T1000 (cell line): ENCODE results near the gene CELA2B.
"Not testable (repeated sequence)": the region's sequence is repeated elsewhere in the genome, so short reads cannot be mapped to it uniquely, and the experiment has no call there.

Experiments used
- DNase-seq: peaks from one replicate; lab custom pipeline; 2025; ENCODE audit warnings: mixed read lengths; lab: John Stamatoyannopoulos, UW

The CELA2B gene

DNA sequence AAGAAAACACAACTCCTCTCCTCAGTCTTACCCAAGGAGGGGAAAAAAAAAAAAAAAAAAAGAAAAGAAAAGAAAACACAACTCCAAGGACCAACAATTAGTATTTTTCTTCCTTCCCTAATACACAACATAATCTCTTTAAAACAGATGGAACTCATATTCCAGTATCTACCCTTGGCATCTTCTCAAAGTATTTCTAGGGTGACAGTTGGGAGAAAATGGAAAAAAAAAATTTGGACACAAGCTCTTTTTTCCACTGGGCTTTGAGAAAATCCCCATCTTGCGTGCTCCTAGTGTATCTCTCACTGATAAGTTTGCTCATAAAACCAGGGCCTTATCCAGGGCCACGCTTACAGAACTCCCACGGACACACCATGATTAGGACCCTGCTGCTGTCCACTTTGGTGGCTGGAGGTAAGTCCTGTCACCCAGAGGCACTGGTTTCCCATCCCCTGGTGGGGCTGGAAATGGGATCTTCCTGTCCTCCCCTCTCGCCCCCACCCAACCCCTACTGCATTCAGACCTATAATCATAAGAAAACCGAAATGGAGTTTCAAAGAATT lies at the start of gene CELA2B:
Gene CELA2B, plus strand, starts transcription at position 353 of the 563 bp plus-strand sequence. Its CDS starts 22 bp downstream, at position 375.
- DNase-seq: no peak

DNA sequence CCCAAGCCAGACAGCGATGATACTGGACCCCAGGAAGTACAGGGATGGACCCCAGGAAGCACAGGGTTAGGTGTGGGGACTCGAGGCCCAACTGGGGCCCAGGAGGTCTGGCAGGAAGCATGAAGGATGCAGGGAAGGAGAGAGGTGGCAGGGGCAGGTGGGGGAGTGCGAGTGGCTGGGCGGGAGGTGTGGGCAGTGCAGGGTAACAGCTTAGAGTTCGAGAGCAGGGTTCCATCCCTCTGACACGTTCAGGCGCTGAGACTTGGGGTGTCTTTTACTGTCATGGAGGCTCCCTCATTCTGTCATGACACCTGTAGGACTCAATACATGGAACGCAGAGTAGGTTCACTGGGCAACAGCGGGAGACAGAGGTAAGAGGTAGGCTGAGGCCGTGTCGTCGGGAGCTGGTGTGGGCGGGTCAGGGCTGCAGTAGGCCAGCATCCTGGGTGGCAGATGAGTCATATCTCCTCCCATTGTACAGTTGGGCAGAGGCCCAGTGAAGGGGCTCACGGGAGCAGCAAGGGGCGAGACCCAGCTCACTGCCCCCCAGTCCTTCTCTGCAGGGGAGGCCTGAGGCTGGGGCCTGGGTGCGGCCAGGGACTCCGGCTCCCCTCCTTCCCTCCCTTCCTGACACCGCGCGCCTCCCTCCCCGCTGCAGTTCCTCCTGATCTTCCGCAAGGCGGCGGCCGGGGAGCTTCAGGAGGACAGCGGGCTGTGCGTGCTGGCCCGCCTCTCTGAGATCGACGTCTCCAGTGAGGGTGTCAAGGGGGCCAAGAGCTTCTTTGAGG lies 49.2 kb upstream of the CELA2B start:
- DNase-seq: peak; percentile 23

DNA sequence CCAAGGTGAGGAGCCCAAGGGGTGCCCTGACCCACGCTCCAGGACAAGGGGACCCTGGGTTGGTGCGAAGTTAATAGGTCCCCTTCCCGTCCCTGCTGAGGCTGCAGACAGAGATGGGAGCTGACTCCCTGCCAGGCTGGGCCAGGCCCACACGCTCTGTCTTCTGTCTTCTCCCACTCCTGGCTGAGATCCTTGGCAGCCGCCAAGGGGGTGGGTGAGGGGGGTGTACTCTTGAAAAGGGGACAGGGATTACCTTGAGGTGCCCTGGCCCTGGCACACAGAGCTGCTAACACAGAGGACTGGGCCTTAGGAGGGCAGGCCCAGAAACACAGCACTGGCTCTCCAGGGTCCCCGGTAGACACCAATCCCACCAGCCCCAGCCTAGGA lies 48.6 kb upstream of the CELA2B start:
- DNase-seq: no peak

DNA sequence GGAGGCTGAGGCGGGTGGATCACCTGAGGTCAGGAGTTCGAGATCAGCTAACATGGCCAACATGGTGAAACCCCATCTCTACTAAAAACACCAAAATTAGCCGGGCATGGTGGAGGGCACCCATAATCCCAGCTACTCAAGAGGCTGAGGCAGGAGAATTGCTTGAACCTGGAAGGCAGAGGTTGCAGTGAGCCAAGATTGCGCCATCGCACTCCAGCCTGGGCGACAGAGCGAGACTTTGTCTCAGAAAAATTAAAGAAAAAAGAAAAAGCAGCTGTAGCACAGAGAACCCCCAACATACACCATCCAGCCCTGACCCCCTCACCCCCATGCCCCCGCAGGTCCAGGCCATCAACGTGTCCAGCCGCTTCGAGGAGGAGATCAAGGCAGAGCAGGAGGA lies 47.7 kb upstream of the CELA2B start:
- not testable (repeated sequence) for DNase-seq

DNA sequence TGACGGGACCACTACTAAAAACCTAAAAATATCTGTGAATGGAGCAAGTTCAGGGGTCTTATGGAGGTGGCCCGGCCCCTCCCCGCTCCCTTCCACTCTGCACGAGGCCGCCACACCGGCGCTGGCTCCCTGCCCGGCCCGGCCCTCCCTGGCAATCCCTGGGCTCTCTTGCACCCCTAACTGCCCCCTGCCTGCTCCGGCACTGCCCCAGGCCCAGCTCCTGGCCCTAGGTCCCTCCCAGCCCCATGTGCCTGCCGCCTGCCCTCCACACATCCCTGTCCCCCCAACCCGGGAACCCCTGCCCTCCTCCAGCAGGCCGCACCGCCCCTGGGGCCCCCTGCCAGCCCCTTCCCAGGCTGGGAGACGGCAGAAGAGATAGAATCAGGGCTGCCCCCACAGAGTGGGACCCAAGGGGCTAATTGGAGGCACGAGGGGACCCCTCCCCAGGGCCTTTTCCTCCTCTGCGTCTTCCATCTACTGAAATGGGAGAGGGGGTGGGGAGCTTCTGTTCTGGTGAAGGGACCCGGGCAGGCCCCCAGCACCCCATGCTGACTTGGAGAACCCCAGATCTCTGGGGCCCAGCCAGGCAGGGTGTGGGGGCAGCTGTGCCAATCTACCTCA lies 47.0 kb upstream of the CELA2B start:
- DNase-seq: no peak

DNA sequence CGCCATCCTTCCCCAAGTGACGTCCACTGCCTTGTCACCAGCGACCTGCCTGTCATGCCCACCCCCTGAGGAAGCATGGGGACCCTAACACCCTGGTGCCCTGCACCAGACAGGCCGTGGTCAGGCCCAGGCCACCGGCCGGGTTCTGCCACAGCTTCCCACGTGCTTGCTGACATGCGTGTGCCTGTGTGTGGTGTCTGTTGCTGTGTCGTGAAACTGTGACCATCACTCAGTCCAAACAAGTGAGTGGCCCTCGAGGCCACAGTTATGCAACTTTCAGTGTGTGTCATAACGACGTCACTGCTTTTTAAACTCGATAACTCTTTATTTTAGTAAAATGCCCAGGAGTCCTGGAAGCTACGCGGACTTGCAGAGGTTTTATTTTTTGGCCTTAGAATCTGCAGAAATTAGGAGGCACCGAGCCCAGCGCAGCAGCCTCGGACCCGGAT lies 46.2 kb upstream of the CELA2B start:
- DNase-seq: peak; percentile 29

DNA sequence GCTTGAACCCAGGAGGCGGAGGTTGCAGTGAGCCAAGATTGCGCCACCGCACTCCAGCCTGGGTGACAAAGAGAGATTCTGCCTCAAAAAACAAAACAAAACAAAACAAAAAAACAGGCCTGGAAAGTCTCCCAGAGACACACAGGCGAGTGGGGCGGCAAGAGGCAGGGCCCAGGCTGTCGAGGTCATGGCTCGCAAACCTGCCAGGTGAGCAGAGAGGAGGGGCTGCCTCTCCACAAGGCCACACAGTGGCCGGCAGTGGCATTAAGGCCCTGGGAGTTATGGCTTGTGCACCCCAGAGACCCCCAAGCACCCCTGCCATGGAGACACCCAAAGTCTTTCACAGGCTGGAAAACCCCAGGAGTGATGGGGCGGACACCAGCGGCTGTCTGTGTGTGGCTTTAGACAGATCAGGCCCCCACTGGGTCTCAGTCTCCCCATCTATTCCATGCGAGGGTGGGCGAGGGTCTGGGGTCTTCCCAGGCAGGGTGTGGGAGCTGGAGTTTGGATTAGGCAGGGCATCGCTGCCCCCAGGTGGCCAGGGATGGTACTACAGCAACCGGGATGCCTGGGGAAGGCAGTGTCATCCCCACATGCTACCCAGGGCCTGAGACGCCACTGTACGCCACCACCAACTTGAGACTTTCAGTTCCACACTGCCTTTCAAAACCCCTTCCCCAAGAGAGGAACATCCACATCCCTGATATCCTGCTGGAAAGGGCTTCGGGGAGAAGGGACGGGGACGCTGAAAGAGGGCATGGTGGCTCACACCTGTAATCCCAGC lies 44.9 kb upstream of the CELA2B start:
- DNase-seq: no peak

DNA sequence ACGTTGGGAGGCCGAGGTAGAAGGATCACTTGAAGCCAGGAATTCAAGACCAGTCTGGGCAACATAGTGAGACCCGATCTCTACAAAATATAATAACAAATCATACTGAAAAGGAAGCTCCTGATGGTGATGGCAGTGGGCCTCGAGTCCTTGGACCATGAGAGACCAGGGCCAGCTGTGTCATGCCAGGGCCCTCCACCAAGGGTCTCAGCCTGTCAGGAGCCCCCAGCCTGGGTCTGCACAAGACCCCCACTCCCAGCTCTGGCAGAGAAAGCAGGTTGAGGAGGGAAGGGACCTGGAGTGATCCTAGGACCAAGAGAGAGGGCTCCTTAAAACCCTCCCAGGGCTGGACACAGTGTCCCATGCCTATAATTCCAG lies 44.3 kb upstream of the CELA2B start:
- no peak for DNase-seq

DNA sequence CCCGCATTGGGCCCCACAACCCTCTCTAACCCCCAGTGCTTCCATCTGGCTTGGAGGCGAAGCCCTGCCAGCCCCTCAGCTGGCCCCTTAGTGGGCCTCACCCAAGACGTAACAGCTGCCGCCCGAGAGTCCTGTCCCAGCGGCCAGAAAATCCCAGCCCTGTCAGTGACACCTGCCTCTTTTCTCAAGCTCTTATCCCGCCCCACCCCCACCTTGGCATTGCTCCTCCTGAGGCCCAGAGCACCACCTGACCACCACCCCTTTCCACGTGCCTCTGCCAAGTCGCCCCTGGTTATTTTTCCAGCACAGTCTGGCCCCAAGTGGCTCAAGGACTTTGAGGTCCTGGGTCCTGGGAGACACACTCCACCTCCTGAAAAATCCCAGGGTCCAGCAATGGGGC lies 43.6 kb upstream of the CELA2B start:
- no peak for DNase-seq

DNA sequence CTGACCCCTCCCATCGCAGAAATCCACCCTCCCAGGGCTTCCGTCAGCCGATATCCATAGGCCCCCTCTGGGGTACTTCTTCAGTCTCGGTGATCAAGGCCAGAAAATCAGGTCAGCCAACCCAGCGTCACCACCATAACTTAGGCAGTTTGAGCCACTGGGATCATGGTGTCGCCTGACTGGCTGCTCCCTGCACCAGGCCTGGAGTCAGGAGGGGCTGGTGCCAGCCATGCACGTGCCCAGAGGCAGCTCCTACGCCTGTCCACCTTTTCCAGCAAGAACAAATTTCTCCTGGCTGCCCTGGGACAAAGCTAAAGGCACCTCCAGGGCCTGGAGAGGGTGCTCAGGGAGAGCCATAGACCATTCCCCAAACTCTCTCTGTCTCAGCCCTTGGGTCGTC lies 42.4 kb upstream of the CELA2B start:
- DNase-seq: no peak

DNA sequence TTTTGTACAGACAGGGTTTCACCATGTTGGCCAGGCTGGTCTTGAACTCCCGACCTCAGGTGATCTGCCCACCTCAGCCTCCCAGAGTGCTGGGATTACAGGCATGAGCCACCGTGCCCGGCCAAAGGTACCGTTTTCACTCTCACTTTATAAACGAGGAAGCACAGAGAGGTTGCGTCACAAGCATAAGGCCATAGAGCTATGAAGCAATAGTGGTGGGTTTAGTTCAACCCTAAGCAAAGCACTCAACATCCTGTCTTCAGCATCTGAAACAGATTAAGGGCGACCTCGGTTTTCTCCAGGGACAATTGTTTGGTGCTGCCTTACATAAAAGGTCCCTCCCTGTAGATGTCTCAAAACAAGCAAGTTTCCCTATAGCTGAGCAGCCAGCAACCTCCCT lies 41.2 kb upstream of the CELA2B start:
- not testable (repeated sequence) for DNase-seq

DNA sequence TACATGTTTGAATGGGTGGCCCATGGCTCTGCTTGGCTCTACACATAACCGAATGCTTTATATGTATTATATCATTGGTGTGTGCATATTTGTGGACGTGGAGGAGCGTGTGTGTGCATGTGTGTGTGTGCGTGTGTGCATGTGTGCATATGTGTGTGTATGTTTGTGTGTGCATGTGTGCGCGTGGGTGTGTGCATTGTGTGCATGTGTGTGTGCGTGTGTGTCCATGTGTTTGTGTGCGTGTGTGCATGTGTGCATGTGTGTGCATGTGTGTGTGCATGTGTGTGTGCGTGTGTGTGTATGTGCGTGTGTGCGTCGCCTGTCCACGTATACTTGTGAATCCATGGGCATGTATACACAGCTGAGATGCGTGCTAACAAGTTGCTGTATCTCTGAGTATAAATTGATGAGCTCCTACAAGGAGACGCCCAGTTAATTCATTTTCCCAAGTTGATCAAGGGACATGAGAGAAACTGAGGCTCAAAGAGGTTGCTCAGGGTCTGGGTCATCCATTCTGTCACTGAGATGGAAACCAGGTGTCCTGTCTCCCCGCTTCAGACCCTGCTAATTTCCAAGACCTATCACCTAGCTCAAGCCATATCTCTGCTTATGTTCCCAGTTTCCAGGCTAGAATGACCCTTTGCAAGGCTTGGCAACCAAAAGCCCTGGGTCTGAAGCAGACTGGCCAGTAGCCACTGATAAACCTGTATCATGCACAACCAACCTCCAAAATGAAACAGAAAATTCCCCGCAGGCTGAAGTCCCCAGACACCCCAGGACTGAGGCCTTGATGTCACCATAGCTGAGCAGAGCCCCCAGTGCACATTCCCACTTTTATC lies 40.4 kb upstream of the CELA2B start:
- DNase-seq: no peak

DNA sequence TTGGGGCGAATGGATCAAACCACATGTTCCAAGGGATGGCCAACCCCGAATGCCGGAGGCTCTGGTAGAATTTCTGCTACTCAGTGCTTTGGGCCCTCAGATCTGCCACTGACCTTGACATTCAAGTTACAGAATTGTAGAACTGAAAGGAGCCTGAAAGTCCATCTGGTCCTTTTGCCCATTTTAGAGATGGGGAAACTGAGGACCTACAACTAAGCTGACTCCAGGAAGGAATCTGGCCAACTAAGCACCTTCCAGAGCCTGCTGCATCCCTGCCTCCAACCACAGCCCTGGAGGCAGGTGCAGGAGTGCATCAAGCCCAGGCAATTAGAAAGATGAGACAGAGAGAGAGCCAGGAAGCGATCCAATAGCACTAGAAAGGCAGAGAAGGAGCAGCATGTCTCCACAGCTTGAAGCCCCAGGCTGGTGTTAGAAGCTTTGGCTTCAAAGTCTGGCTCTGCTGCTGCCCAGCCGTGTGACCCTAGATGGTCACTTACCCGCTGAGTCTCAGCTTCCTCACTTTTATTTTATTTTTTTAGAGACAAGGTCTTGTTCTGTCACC lies 38.9 kb upstream of the CELA2B start:
- no peak for DNase-seq

DNA sequence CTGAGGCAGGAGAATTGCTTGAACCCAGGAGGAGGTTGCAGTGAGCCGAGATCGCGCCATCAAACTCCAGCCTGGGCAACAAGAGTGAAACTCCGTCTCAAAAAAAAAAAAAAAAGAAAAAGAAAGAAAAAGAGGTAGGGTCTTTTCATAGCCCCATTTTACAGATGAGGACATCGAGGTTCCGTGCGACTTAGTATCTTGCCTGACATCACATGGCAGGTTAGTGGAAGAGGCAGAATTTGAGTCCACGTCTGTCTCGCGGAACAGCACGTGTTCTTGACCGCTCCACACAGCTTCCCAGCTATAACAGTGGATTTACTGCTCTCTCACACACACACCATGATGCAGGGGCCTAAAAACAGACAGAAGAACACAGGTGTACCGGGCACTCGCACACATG lies 36.6 kb upstream of the CELA2B start:
- no peak for DNase-seq

DNA sequence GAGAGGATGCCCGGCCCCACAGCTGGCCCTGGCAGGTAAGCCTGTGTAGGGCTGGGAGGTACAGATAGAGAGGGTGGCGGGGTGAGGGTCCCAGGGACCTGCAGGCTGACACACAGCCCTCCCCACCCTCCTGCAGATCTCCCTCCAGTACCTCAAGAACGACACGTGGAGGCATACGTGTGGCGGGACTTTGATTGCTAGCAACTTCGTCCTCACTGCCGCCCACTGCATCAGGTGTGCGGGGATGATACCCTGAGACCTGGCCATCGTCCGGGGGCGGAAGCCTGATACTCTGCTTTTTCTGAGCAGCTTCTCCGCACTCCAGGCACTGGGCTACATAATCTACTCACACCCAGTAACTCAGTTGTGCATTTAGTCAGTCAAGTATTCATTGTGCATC lies 35.5 kb upstream of the CELA2B start:
- DNase-seq: no peak

DNA sequence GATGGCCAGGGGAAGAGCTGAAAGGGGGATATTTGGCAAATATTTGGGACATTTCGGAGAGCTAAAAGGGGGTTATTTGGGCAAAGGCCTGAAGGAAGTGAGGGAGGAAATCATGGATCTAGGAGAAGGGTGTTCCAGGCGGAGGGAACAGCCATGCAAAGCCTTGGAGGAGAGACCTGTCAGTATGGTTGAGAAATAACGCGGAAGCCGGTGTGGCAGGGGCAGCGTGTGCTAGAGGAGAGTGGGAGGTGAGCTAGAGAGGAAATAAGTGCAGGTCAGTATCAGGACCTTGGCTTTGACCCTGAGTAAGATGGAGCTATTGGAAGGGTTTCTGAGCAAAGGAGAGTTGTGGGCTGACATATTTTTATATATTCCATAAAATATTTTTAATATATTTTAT lies 34.7 kb upstream of the CELA2B start:
- DNase-seq: no peak

DNA sequence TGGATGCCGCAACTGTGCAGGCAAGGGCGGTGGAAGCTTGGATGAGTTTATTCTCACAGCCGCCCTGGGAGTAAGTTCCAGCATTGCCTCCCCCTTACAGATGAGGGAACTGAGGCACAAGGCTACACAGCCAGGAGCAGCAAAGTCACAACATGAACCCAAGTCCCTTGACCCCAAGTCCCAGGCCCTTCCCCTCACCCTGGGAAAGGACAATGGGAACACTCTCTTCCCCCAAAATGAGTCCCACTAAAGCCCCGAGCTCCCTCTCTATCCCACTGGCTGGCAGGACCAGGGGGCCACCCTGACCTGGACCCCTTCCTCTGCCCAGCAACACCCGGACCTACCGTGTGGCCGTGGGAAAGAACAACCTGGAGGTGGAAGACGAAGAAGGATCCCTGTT lies 33.8 kb upstream of the CELA2B start:
- no peak for DNase-seq

DNA sequence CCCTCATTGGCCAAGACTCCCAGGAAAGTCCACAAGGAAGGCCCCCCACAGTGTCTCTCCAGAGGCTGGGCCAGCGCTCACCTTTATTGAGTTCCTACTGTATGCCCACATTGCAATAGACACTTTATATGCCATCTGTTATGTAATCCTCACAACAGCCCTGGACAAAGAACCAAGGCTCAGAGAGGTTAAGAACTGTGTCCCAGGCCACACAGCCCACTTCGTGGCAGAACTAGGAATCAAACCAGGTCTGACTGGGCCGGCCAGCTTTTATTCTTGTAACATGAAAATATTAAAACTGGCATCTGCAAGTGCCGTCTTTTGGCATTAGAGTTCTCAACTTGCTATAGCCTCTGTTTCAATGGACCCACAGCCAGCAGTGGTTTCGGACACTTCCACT lies 33.1 kb upstream of the CELA2B start:
- DNase-seq: no peak

DNA sequence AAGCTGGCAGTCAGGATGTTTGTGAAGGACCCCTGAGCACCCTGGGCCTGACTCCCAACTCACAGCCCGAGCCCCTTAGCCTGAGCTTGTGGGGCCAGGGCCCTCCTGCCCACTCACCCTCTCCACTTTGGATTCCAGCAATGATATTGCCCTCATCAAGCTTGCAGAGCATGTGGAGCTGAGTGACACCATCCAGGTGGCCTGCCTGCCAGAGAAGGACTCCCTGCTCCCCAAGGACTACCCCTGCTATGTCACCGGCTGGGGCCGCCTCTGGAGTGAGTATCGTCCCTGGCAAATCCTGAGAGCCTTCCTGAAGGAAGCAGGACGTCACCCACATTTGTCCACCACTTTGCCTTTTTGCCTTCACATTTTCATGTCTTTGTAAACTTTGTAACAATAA lies 32.6 kb upstream of the CELA2B start:
- DNase-seq: no peak

DNA sequence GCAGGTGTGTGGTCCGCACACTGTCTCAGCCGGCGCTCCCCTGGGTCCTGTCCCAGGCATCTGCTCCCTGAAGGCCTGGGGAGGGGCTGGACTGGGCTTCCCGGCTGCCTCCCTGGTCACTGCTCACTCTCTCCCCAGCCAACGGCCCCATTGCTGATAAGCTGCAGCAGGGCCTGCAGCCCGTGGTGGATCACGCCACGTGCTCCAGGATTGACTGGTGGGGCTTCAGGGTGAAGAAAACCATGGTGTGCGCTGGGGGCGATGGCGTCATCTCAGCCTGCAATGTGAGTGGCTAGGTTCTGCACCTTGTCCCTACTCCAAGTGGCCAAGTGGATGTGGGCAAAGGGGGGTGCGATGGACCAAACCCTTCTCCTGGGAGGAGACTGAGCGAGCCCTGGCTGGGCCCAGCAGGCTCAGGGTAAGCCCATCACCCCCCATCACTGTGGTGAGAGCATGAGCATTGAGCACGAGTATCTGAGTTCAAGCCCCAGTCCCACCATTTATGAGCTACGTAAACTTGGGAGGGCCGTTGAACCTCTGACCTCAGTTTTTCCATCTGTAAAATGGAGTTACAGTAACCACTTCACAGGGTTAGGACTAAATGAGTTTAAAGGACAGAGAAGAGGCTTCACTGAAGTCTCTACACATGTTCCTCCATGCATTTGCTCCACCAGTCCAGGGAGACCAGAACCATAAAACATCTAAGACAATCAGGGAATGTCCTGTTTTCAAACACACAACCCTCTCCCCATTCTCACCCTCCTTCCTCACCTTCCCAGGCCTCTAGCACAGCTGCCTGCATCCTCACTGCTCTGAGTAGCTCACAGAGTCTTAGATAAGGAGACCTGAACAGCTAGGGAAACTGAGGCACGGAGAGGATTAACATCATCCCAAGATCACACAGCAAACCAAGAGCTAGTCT lies 31.2 kb upstream of the CELA2B start:
- DNase-seq: no peak
